Psoas muscle (tissue), 8 donors: ENCODE measurements around the gene ALKAL2. TPM values are rescaled to one million over a fixed set of nuclear protein-coding genes. Genes with fewer than 3 reads are reported as not detected.

Experiments
- ATAC-seq, 4 donors: fragments of 200-7000 bp; cut with Tn5 transposase; one replicate each; pipeline ENCODE4 v1.9.1; 2020; ENCODE audit warnings: moderate library complexity in 3 of 4, mild to moderate bottlenecking in 2 of 4
- DNase-seq, 2 donors: peaks; one replicate each; pipeline ENCODE4 v3.0.0-alpha.2; 2020
- H3K27ac ChIP-seq: fragments of 200-600 bp; one replicate; pipeline ENCODE4 v1.8.0; 2022
- H3K27me3 ChIP-seq, 3 donors: fragments of 200-600 bp in 1 of 3; one replicate each; pipeline versions ENCODE4 v1.6.1 to v1.8.0; 2013 to 2022; ENCODE audit warnings: low read length in 2 of 3, mild to moderate bottlenecking in 2 of 3, moderate library complexity in 1 of 3; ENCODE audit not compliant: insufficient read depth in 3 of 3
- H3K36me3 ChIP-seq, 2 donors: fragments of 200-600 bp in 1 of 2; one replicate each; pipeline versions ENCODE4 v1.6.1 to v1.8.0; 2013 to 2022; ENCODE audit warnings: low read depth in 1 of 2, mild to moderate bottlenecking in 1 of 2, moderate library complexity in 1 of 2; ENCODE audit not compliant: insufficient read depth in 1 of 2
- H3K4me1 ChIP-seq: fragments of 200-600 bp; one replicate; pipeline ENCODE4 v1.8.0; 2022
- H3K4me3 ChIP-seq: fragments of 200-600 bp; one replicate; pipeline ENCODE4 v1.8.0; 2022; ENCODE audit warnings: mild to moderate bottlenecking
- H3K9me3 ChIP-seq: fragments of 200-600 bp; one replicate; pipeline ENCODE4 v1.8.0; 2022
- WGBS, 3 donors: extraction: QIAGEN DNeasy Blood & Tissue Kit; methylation state at CpG; one replicate each; pipeline versions ENCODE4 v1.1.6 to v1.1.7; 2013; 5-methylcytosine and 5-hydroxymethylcytosine counted together
- intact Hi-C, 2 donors: fragments of 100-400 bp; cut with DNase I; formaldehyde crosslinking; loops; one replicate each; pipeline versions ENCODE4 v1.11.0 to v1.14.2; 2022
- polyA plus RNA-seq, 3 donors: library from polyadenylated mRNA; stranded (reverse); fragments of 200-250 nt; gene quantifications; one replicate each; pipeline ENCODE4 v1.2.3, GENCODE V29; 2013
- total RNA-seq, 4 donors: library from RNA; stranded (reverse); fragmentation: NEBNext Ultra II Directional in 2 of 4; extraction: Animal tissue kit (Norgen Biotek cat#: 25700) in 2 of 4; gene quantifications; one replicate each; pipeline versions ENCODE4 v1.2.1 to v1.2.4, GENCODE V29; 2021 to 2023
- TF ChIP-seq, protein P1 (sequence below): fragments of 200-600 bp; IDR thresholded peaks from one replicate; pipeline ENCODE4 v1.8.0; 2022; ENCODE audit warnings: antibody characterized with exemption
- donor health status: healthy with polysubstance abuse.
- donor health status: DM: no; HTN: no; CAD: no; lungs with moderate emphysema.
- donor health status: Bipolar disorder and iron deficiency.
- donor health status: healthy.
- donor health status: DM: yes; HTN: yes; CAD: no.
- donor health status: DM: no; HTN: no; CAD: no.
- donor health status: DM: no; HTN: no; CAD: no.
- donor health status: DM: yes; HTN: yes; CAD: no.

The ALKAL2 gene
- total and polyA plus RNA-seq, 7 donors = 0.26 to 1.1 (median 0.42) TPM; not detected in 3

DNA sequence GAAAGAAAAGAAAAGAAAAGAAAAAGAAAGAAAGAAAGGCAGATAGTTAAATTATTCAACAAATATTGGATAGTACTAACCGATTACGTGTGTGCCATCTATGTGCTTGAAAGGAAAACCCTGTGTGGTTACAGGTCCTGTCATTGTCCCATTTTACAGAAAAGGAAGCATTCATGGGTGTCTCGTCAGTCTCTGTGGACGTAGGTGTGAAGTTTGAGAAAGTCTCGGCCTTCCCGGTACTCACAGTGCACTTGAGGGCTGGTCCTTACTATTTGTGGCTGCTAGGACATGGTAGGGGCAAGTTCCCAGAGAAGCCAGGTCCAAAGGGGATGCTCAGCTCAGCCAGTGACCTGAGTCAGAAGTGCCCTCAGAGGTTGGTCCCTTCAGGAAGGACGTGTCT, 43.3 kb downstream of the ALKAL2 start:
- intact Hi-C loops = loop anchor here in 1 of 2 donors (10.0 kb wide), 1 partner anchor 390 kb away; no protein-coding TSS in a partner anchor
- no peak overlapping the region for H3K27ac ChIP-seq
- no peak overlapping the region for H3K4me3 ChIP-seq
- H3K27me3 ChIP-seq = no peaks in the 10 kb centered on the region
- peaks cover 6 to 80% of the 10 kb centered on the region in 2 donors for H3K36me3 ChIP-seq
- TF ChIP-seq, protein P1, sequence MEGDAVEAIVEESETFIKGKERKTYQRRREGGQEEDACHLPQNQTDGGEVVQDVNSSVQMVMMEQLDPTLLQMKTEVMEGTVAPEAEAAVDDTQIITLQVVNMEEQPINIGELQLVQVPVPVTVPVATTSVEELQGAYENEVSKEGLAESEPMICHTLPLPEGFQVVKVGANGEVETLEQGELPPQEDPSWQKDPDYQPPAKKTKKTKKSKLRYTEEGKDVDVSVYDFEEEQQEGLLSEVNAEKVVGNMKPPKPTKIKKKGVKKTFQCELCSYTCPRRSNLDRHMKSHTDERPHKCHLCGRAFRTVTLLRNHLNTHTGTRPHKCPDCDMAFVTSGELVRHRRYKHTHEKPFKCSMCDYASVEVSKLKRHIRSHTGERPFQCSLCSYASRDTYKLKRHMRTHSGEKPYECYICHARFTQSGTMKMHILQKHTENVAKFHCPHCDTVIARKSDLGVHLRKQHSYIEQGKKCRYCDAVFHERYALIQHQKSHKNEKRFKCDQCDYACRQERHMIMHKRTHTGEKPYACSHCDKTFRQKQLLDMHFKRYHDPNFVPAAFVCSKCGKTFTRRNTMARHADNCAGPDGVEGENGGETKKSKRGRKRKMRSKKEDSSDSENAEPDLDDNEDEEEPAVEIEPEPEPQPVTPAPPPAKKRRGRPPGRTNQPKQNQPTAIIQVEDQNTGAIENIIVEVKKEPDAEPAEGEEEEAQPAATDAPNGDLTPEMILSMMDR = no peak
- ATAC-seq (no peak), DNase-seq (no peak)
- no peaks in the 10 kb centered on the region for H3K4me1 ChIP-seq
- peaks cover 8% of the 10 kb centered on the region for H3K9me3 ChIP-seq
- WGBS, 3 donors = 95 to 97% (median 95%) methylated on average over 7 of the region's 7 CpGs

DNA sequence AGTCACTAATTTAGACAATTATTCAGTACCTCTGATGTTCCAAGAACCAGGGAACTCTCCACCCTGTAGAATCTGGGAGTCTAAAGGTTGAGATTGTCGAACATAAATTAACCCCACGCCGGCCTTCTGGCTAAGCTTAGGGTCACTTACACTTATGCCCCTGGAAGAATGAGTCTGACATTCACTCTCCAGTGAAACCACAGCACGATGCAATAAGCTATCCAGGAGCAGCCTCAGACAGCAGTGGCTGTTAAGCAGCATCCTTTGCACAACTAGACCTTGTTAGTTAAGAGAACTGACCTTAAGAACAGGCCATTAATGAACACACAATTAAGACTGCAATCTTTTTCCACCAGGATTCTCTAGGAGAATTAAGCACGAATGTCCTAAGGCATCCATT, 49.0 kb downstream of the ALKAL2 start:
- Histone ChIP-seq H3K4me3 (no peak overlapping the region), H3K27ac (no peak overlapping the region), H3K9me3 (peaks cover 8% of the 10 kb centered on the region), H3K36me3 (peaks cover 6 to 48% of the 10 kb centered on the region in 2 donors), H3K27me3 (no peaks in the 10 kb centered on the region), H3K4me1 (no peaks in the 10 kb centered on the region)
- no peak for DNase-seq
- no peak for ATAC-seq
- intact Hi-C loops = no loop called here
- 75 to 89% (median 77%) methylated on average over 5 of the region's 5 CpGs for WGBS, 3 donors
- TF ChIP-seq, protein P1 = no peak

DNA sequence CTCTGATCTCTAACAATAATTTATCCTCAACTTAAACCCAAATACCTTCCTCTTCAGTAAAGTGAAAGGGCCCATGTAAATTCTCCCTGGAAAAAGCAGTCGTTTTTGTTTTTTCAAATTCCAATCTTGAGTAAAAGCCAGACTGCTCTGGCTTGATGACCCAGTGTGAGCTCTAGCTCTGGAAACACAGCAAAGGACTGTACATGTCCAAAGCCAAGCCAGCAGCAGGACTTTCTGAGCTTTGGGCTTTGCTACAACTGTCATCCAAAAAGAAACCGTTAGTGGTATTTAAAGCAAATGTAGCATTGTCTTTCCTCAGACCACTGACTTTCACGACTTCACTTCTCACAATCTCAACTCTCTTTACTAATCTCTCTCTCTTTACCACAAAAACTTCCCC, 49.5 kb downstream of the ALKAL2 start:
- peaks cover 2 to 46% of the 10 kb centered on the region in 2 donors for H3K36me3 ChIP-seq
- 44 to 71% (median 52%) methylated on average over 3 of the region's 3 CpGs for WGBS, 3 donors

DNA sequence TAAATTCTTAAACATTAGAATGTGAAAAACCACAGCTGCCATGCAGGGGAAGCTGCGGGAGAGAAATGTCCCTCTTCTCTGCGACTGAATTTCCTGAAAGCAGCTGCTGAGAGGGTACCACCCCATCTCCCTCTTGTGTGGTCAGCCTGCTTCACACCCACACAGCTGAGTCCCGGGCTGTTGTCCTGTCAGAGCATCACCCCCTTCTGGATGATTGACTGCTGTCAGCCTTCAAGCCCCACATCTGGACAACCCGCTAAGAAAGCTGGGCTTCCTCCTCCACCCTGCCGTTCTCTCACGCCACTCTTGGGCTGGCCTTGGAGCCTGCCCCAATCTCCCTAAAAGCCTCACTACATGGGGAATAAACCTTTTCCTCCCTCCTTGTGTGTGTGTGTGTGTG, 50.0 kb downstream of the ALKAL2 start:
- H3K36me3 ChIP-seq = peaks cover 2 to 46% of the 10 kb centered on the region in 2 donors
- peaks cover 8% of the 10 kb centered on the region for H3K9me3 ChIP-seq
- no peak overlapping the region for H3K4me3 ChIP-seq
- no peaks in the 10 kb centered on the region for H3K27me3 ChIP-seq
- H3K27ac ChIP-seq = no peak overlapping the region
- no peak for DNase-seq
- intact Hi-C loops = no loop called here
- WGBS, 3 donors = 75 to 84% (median 78%) methylated on average over 6 of the region's 6 CpGs
- TF ChIP-seq, protein P1 = no peak
- ATAC-seq = no peak
- no peaks in the 10 kb centered on the region for H3K4me1 ChIP-seq

More for the DNA sequence above, 49.5 kb downstream of the ALKAL2 start:
- intact Hi-C loops = no loop called here
- DNase-seq = no peak
- TF ChIP-seq, protein P1 = no peak
- H3K9me3 ChIP-seq = peaks cover 8% of the 10 kb centered on the region
- H3K4me1 ChIP-seq = no peaks in the 10 kb centered on the region
- H3K4me3 ChIP-seq = no peak overlapping the region
- no peak overlapping the region for H3K27ac ChIP-seq
- H3K27me3 ChIP-seq = no peaks in the 10 kb centered on the region
- no peak for ATAC-seq

DNA sequence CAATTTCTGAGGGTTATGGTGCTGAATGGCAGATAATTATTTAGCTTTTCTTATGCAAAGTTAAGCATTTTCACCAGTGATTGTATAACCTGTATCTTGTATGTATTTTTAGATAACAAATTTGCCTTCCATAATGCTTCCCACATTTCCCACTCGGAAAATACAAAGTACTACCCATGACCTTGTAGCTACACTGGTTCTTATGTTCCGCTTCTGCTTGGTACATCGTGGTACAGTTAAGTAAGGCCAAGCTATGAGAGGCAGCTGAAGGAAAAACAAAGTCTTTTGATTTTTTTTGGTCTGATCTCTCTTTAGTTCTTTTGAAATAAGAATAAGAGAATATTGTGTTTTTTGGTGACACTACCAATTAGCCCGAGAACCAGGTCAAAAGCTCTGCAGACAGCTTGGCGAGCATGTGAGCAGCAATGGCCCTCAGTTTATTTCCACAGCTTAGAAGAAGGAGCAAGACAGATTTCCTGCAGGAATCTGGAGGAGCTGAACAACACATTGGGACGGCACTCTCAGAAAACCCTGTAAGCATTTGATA, 50.8 kb downstream of the ALKAL2 start:
- H3K9me3 ChIP-seq = peaks cover 1% of the 10 kb centered on the region
- TF ChIP-seq, protein P1 = no peak
- H3K4me3 ChIP-seq = no peak overlapping the region
- H3K27me3 ChIP-seq = no peaks in the 10 kb centered on the region
- DNase-seq (no peak), ATAC-seq (no peak)
- 91 to 93% (median 91%) methylated on average over 6 of the region's 6 CpGs for WGBS, 3 donors
- peaks cover 2 to 46% of the 10 kb centered on the region in 2 donors for H3K36me3 ChIP-seq
- intact Hi-C loops = no loop called here
- no peaks in the 10 kb centered on the region for H3K4me1 ChIP-seq
- H3K27ac ChIP-seq = no peak overlapping the region
